H1 (cell line): Measurements from ENCODE around the gene SUSD5. TPM values are rescaled to one million over a fixed set of nuclear protein-coding genes. Genes with fewer than 3 reads are reported as not detected.

Experiments used
- CTCF ChIA-PET: fragments of 300-600 bp; sonication (Branson Sonifier 250); formaldehyde crosslinking; loops from one replicate; lab custom pipeline; 2021; ENCODE audit not compliant: partially characterized antibody; lab: Charles Lee
- POLR2A ChIA-PET: fragments of 300-600 bp; sonication (Branson Sonifier 250); formaldehyde crosslinking; loops from one replicate; lab custom pipeline; 2021; ENCODE audit warnings: inconsistent platforms; ENCODE audit not compliant: partially characterized antibody; lab: Charles Lee
- DNase-seq, 2 experiments: peaks; one replicate each; pipeline versions ENCODE4 v3.0.0 to v3.0.0-alpha.2; 2010 to 2022; ENCODE audit warnings: low spot score in 2 of 2, low read depth in 1 of 2, mixed read lengths in 1 of 2
- FAIRE-seq: peaks from 2 replicates; lab custom pipeline; 2011; peaks lifted over from hg19 to GRCh38; lab: Jason Lieb, UNC
- H2AFZ ChIP-seq: 2 replicates; pipeline ENCODE4 v1.8.1; 2012; ENCODE audit warnings: low read length, inconsistent platforms
- H2AK5ac ChIP-seq: 2 replicates; pipeline ENCODE4 v1.6.1; 2013; ENCODE audit warnings: low read depth, low read length
- H2BK120ac ChIP-seq: replicated peaks from 2 replicates; pipeline ENCODE3; 2013; ENCODE audit warnings: low read depth, low read length, inconsistent platforms
- H2BK12ac ChIP-seq: 2 replicates; pipeline ENCODE4 v1.6.1; 2013; ENCODE audit warnings: low read depth, low read length
- H2BK15ac ChIP-seq: 2 replicates; pipeline ENCODE4 v1.6.1; 2013; ENCODE audit warnings: low read length
- H2BK20ac ChIP-seq: 2 replicates; pipeline ENCODE4 v1.6.1; 2013; ENCODE audit warnings: low read length
- H2BK5ac ChIP-seq: 2 replicates; pipeline ENCODE4 v1.6.1; 2013; ENCODE audit warnings: low read depth, low read length
- H3K14ac ChIP-seq: 2 replicates; pipeline ENCODE4 v1.6.1; 2013; ENCODE audit warnings: inconsistent platforms; ENCODE audit not compliant: insufficient read length
- H3K18ac ChIP-seq: 2 replicates; pipeline ENCODE4 v1.6.1; 2013; ENCODE audit warnings: low read length; ENCODE audit errors: extremely low read depth
- H3K23ac ChIP-seq: 2 replicates; pipeline ENCODE4 v1.6.1; 2013; ENCODE audit warnings: inconsistent platforms; ENCODE audit not compliant: insufficient read length
- H3K23me2 ChIP-seq: 2 replicates; pipeline ENCODE4 v1.6.1; 2013; ENCODE audit warnings: low read depth, low read length
- H3K27ac ChIP-seq: 2 replicates; pipeline ENCODE4 v1.6.1; 2011; ENCODE audit warnings: low read depth, low read length, inconsistent platforms
- H3K27me3 ChIP-seq, 4 experiments: replicated peaks in 1 of 4; 1 replicate in 1 of 4; 2 replicates in 3 of 4; pipeline versions ENCODE4 v1.6.1 to v1.8.1; 2011 to 2013; ENCODE audit warnings: low read length in 3 of 4, mild to moderate bottlenecking in 3 of 4, inconsistent platforms in 2 of 4, mixed read lengths in 2 of 4, moderate library complexity in 1 of 4; ENCODE audit not compliant: control insufficient read depth in 3 of 4, insufficient read depth in 3 of 4; ENCODE audit errors: extremely low read depth in 1 of 4
- H3K36me3 ChIP-seq, 4 experiments: 2 replicates each; pipeline versions ENCODE4 v1.6.1 to v1.8.1; 2011 to 2013; ENCODE audit warnings: mild to moderate bottlenecking in 4 of 4, low read length in 3 of 4, moderate library complexity in 2 of 4, control low read depth in 1 of 4, inconsistent platforms in 1 of 4; ENCODE audit not compliant: insufficient read depth in 4 of 4, control insufficient read depth in 2 of 4
- H3K4ac ChIP-seq: replicated peaks from 2 replicates; pipeline ENCODE3; 2013; ENCODE audit warnings: low read length, low read depth, mixed read lengths, inconsistent platforms; ENCODE audit not compliant: insufficient read length
- H3K4me1 ChIP-seq, 4 experiments: replicated peaks in 1 of 4; 1 replicate in 1 of 4; 2 replicates in 3 of 4; pipeline versions ENCODE4 v1.6.1 to v1.8.1; 2011 to 2013; ENCODE audit warnings: low read length in 3 of 4, inconsistent platforms in 2 of 4, mixed read lengths in 1 of 4; ENCODE audit not compliant: insufficient read depth in 4 of 4, control insufficient read depth in 3 of 4
- H3K4me2 ChIP-seq, 2 experiments: 2 replicates each; pipeline versions ENCODE4 v1.6.1 to v1.8.1; 2011 to 2013; ENCODE audit warnings: low read depth in 2 of 2, low read length in 2 of 2, control low read depth in 1 of 2, inconsistent platforms in 1 of 2, mild to moderate bottlenecking in 1 of 2; ENCODE audit not compliant: insufficient read depth in 1 of 2
- H3K4me3 ChIP-seq, 4 experiments: fragments of 200-600, 300-600 bp in 1 of 4; sonication (generic), shearing (Covaris generic), sonication (Bioruptor Twin) in 1 of 4; 2 replicates each; pipeline versions ENCODE4 v1.5.1 to v1.8.1; 2011 to 2016; ENCODE audit warnings: low read length in 4 of 4, low read depth in 3 of 4, control low read depth in 2 of 4, inconsistent platforms in 2 of 4, mild to moderate bottlenecking in 2 of 4, mixed read lengths in 1 of 4, moderate library complexity in 1 of 4; ENCODE audit not compliant: insufficient read depth in 2 of 4; ENCODE audit errors: extremely low read depth in 1 of 4
- H3K56ac ChIP-seq: replicated peaks from 2 replicates; pipeline ENCODE3; 2013; ENCODE audit warnings: low read depth, mild to moderate bottlenecking, mixed read lengths, low read length, inconsistent platforms; ENCODE audit not compliant: insufficient read length
- H3K79me1 ChIP-seq: 2 replicates; pipeline ENCODE4 v1.6.1; 2013; ENCODE audit warnings: low read depth, low read length, control low read depth
- H3K79me2 ChIP-seq, 2 experiments: 2 replicates each; pipeline versions ENCODE4 v1.6.1 to v1.8.1; 2012 to 2013; ENCODE audit warnings: low read length in 2 of 2, mild to moderate bottlenecking in 2 of 2, inconsistent platforms in 1 of 2; ENCODE audit not compliant: insufficient read depth in 2 of 2, control insufficient read depth in 1 of 2
- H3K9ac ChIP-seq, 4 experiments: replicated peaks in 1 of 4; 1 replicate in 1 of 4; 2 replicates in 3 of 4; pipeline versions ENCODE4 v1.6.1 to v1.8.1; 2011 to 2013; ENCODE audit warnings: low read depth in 3 of 4, low read length in 3 of 4, control low read depth in 2 of 4, mild to moderate bottlenecking in 2 of 4, moderate library complexity in 2 of 4, inconsistent platforms in 1 of 4; ENCODE audit errors: extremely low read depth in 1 of 4
- H3K9me3 ChIP-seq, 2 experiments: 2 replicates each; pipeline versions ENCODE4 v1.6.1 to v1.8.1; 2012 to 2013; ENCODE audit warnings: mild to moderate bottlenecking in 2 of 2, moderate library complexity in 2 of 2, control low read depth in 1 of 2, inconsistent platforms in 1 of 2, low read depth in 1 of 2, low read length in 1 of 2, mixed read lengths in 1 of 2; ENCODE audit not compliant: insufficient read depth in 2 of 2
- H4K20me1 ChIP-seq, 2 experiments: replicated peaks in 1 of 2; 2 replicates each; pipeline versions ENCODE3 to v1.8.1; 2011 to 2013; ENCODE audit warnings: inconsistent platforms in 2 of 2, low read length in 2 of 2, mild to moderate bottlenecking in 1 of 2; ENCODE audit not compliant: insufficient read depth in 2 of 2, control insufficient read depth in 1 of 2
- H4K5ac ChIP-seq: 2 replicates; pipeline ENCODE4 v1.6.1; 2013; ENCODE audit warnings: low read length, low read depth, mixed read lengths, inconsistent platforms; ENCODE audit not compliant: insufficient read length
- H4K8ac ChIP-seq: 2 replicates; pipeline ENCODE4 v1.8.0; 2013; ENCODE audit warnings: mild to moderate bottlenecking, moderate library complexity, low read length, inconsistent platforms; ENCODE audit not compliant: insufficient read depth; ENCODE audit errors: extremely low read depth
- H4K91ac ChIP-seq: replicated peaks from 2 replicates; pipeline ENCODE3; 2013; ENCODE audit warnings: low read length, mixed read lengths, inconsistent platforms; ENCODE audit not compliant: insufficient read length
- EGR1 ChIP-seq: IDR thresholded peaks from 2 replicates; pipeline ENCODE4 v1.6.1; 2011; ENCODE audit warnings: low read depth, low read length, borderline replicate concordance
- RAD21 ChIP-seq, 2 experiments: IDR thresholded peaks in 1 of 2; conservative IDR thresholded peaks in 1 of 2; 2 replicates each; pipeline ENCODE4 v1.6.1; 2011; ENCODE audit warnings: low read depth in 2 of 2, low read length in 2 of 2, improper control_type of control experiment in 1 of 2, inconsistent platforms in 1 of 2, mild to moderate bottlenecking in 1 of 2, moderate library complexity in 1 of 2
- TEAD4 ChIP-seq: IDR thresholded peaks from 2 replicates; pipeline ENCODE4 v1.6.1; 2012; ENCODE audit warnings: low read depth, low read length, inconsistent platforms, mixed read lengths
- WGBS, 2 experiments: shearing (Covaris generic) in 1 of 2; methylation state at CpG; one replicate each; pipeline versions ENCODE4 v1.1.6 to v1.1.7; 2013 to 2015; ENCODE audit warnings: low lambda C conversion rate in 2 of 2, mixed read lengths in 2 of 2, inconsistent platforms in 1 of 2, low coverage in 1 of 2, missing lambda C conversion rate in 1 of 2; ENCODE audit not compliant: insufficient replicate concordance in 2 of 2, insufficient coverage in 1 of 2, insufficient read length in 1 of 2; ENCODE audit errors: extremely low coverage in 1 of 2, missing lambda C conversion rate in 1 of 2; 5-methylcytosine and 5-hydroxymethylcytosine counted together
- polyA plus RNA-seq, 7 experiments: library from polyadenylated mRNA; depleted of rRNA in 3 of 7; stranded (reverse) in 5 of 7; unstranded in 2 of 7; fragments of >200 nt in 5 of 7; fragments of 200-250 nt in 2 of 7; gene quantifications; 1 replicate in 5 of 7; 2 replicates in 1 of 7; 4 replicates in 1 of 7; pipeline versions ENCODE4 v1.2.1 to v1.2.3, GENCODE V29; 2011 to 2013; ENCODE audit warnings: missing spikeins in 2 of 7, mixed read lengths in 2 of 7
- total RNA-seq: library from RNA; stranded (reverse); fragmentation: NEBNext Ultra II Directional; extraction: Animal tissue kit (Norgen Biotek cat#: 25700); gene quantifications from 2 replicates; pipeline ENCODE4 v1.2.1, GENCODE V29; 2021

Gene SUSD5
- total and polyA plus RNA-seq, 2 of the 8 experiments (the other 6 are each of a cell fraction or from before 2014, with no cell fraction given) = 0.92 to 3.3 TPM

- Histone ChIP-seq H3K14ac (no peak overlapping the region), H3K23ac (no peak overlapping the region), H3K79me2 (no peaks in the 10 kb centered on the region), H2BK15ac (no peak overlapping the region), H3K56ac (no peak overlapping the region), H3K27me3 (no peaks in the 10 kb centered on the region), H2BK120ac (no peak overlapping the region), H2AK5ac (no peak overlapping the region), H3K4ac (no peak overlapping the region), H2BK5ac (no peak overlapping the region), H3K4me1 (no peaks in the 10 kb centered on the region), H3K18ac (no peak overlapping the region), H2BK20ac (no peak overlapping the region)
- POLR2A ChIA-PET = no interaction called here
- DNase-seq (no peak), FAIRE-seq (no peak)
- 85% methylated on average over 1 of the region's 1 CpG; no CpG with 5 or more reads in 1 of the 2 experiments for WGBS, 2 experiments
- TF ChIP-seq TEAD4 (no peak), RAD21 (IDR thresholded peaks at IDR 0.05 in 1 of 2, conservative IDR thresholded peaks at IDR 0.05 in 1 of 2; ENCODE audit: low read depth in 2 of 2, low read length in 2 of 2) (peak in 1 of 2 experiments; percentile 8; a peak in 1 of 4 replicates), EGR1 (no peak)
- TF ChIP-seq, all 59 proteins: peak for 1
- H3K9me3 ChIP-seq = no peaks in the 10 kb centered on the region
- H4K5ac ChIP-seq = no peak overlapping the region
- H2BK12ac ChIP-seq = no peak overlapping the region
- no peak overlapping the region for H4K8ac ChIP-seq
- no peak overlapping the region for H3K4me3 ChIP-seq
- H3K23me2 ChIP-seq = no peaks in the 10 kb centered on the region
- CTCF ChIA-PET = interaction anchor here (0.6 to 2.9 kb wide), 4 partner anchors 9 to 102 kb away, joined by 3 to 7 read pairs (median 4); no protein-coding TSS in a partner anchor
- H3K4me2 ChIP-seq = no peak overlapping the region
- no peaks in the 10 kb centered on the region for H4K20me1 ChIP-seq
- no peaks in the 10 kb centered on the region for H3K79me1 ChIP-seq
- no peak overlapping the region for H3K9ac ChIP-seq
- H3K27ac ChIP-seq = no peak overlapping the region
- H4K91ac ChIP-seq = no peak overlapping the region
- H3K36me3 ChIP-seq = no peaks in the 10 kb centered on the region
- no peak overlapping the region for H2AFZ ChIP-seq
Measured at GRCh38 chr3:33233884-33234283, 15.3 kb upstream of the SUSD5 start.
